Type B pancreatic cell (in vitro differentiated cells): ENCODE results near the gene FBXO21. TPM values are rescaled to one million over a fixed set of nuclear protein-coding genes. Genes with fewer than 3 reads are reported as not detected.

Experiments used
- DNase-seq: peaks from one replicate; pipeline ENCODE4 v3.0.0; 2021; ENCODE audit warnings: mixed read lengths; ENCODE audit not compliant: unreplicated experiment; ENCODE audit errors: extremely low spot score
- H3K27ac Mint-ChIP-seq: 2 replicates; pipeline ENCODE4 v1.8.0; 2021; ENCODE audit warnings: mild to moderate bottlenecking, mixed read lengths
- H3K27me3 Mint-ChIP-seq: 2 replicates; pipeline ENCODE4 v1.8.0; 2021; ENCODE audit warnings: mixed read lengths
- H3K36me3 Mint-ChIP-seq: 2 replicates; pipeline ENCODE4 v1.8.0; 2021; ENCODE audit warnings: mixed read lengths
- H3K4me1 Mint-ChIP-seq: one replicate; pipeline ENCODE4 v1.8.0; 2021; ENCODE audit warnings: mixed read lengths; ENCODE audit not compliant: unreplicated experiment
- H3K4me3 Mint-ChIP-seq: 2 replicates; pipeline ENCODE4 v1.8.0; 2021; ENCODE audit warnings: mild to moderate bottlenecking, mixed read lengths
- H3K9me3 Mint-ChIP-seq: 2 replicates; pipeline ENCODE4 v1.8.0; 2021; ENCODE audit warnings: mixed read lengths
- total RNA-seq: library from RNA; stranded (reverse); gene quantifications from 2 replicates; pipeline ENCODE4 v1.2.1, GENCODE V29; 2021; ENCODE audit warnings: low replicate concordance
- TF ChIP-seq, protein P1 (sequence below): fragments of 200-600 bp; sonication (generic); conservative IDR thresholded peaks from 2 replicates; pipeline ENCODE4 v1.5.0; 2021; ENCODE audit warnings: antibody characterized with exemption, mild to moderate bottlenecking

Gene FBXO21
- total RNA-seq, 1 donor from 2014 or later = 53.3 TPM

DNA sequence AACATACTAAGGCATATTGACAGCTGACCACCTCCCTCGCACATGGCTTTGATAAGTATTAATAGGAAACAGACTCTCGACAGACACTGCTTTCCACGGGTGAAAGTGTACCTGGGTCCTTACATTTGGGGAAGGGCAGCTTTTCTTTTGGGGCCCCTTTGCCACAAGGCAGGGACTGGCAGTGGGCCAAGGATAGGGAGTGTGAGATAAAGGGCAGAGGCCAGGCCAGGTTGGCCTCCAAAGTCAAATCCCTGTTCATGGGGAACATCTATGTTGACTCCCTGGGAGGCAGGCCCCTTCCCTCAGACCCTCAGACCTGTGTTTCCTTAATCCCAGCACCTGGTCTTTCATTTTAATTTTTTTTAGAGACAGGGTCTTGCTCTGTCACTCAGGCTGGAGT lies 19.4 kb upstream of the FBXO21 start:
- no peak for DNase-seq
- peaks cover 6% of the 10 kb centered on the region for H3K4me1 Mint-ChIP-seq
- peaks cover 42% of the 10 kb centered on the region for H3K27me3 Mint-ChIP-seq
- no peaks in the 10 kb centered on the region for H3K36me3 Mint-ChIP-seq
- no peak overlapping the region for H3K27ac Mint-ChIP-seq
- no peaks in the 10 kb centered on the region for H3K9me3 Mint-ChIP-seq
- H3K4me3 Mint-ChIP-seq = no peak overlapping the region
- TF ChIP-seq, protein P1, sequence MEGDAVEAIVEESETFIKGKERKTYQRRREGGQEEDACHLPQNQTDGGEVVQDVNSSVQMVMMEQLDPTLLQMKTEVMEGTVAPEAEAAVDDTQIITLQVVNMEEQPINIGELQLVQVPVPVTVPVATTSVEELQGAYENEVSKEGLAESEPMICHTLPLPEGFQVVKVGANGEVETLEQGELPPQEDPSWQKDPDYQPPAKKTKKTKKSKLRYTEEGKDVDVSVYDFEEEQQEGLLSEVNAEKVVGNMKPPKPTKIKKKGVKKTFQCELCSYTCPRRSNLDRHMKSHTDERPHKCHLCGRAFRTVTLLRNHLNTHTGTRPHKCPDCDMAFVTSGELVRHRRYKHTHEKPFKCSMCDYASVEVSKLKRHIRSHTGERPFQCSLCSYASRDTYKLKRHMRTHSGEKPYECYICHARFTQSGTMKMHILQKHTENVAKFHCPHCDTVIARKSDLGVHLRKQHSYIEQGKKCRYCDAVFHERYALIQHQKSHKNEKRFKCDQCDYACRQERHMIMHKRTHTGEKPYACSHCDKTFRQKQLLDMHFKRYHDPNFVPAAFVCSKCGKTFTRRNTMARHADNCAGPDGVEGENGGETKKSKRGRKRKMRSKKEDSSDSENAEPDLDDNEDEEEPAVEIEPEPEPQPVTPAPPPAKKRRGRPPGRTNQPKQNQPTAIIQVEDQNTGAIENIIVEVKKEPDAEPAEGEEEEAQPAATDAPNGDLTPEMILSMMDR = no peak

DNA sequence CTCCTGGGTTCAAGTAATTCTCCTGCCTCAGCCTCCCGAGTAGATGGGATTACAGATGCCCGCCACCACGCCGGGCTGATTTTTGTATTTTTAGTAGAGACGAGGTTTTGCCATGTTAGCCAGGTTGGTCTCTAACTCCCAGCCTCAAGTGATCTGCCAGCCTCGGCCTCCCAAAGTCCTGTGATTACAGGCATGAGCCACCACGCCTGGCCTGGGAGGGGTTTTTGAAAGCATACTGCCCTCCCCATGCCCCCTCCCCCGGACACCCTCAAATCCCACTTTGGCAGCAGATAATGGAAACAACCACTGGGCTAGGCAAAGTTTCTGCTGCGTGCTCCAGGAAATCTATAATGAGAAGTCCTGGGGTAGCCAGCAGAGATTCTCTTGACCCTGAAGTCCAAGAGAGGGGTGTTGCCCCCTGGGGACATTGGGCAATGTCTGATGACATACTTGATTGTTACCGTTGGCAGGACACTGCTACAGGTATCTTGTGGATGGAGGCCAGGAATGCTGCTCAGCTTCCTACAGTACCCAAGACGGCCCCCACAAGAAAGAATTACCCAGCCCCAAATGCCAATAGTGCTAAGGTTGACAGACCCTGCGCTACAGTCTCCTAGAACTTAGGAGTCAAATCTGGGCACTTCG lies 18.7 kb upstream of the FBXO21 start:
- H3K4me1 Mint-ChIP-seq = peaks cover 6% of the 10 kb centered on the region
- H3K4me3 Mint-ChIP-seq = no peak overlapping the region
- no peak overlapping the region for H3K27ac Mint-ChIP-seq
- H3K9me3 Mint-ChIP-seq = no peaks in the 10 kb centered on the region
- TF ChIP-seq, protein P1 = no peak
- no peak for DNase-seq
- H3K27me3 Mint-ChIP-seq = peaks cover 35% of the 10 kb centered on the region
- H3K36me3 Mint-ChIP-seq = no peaks in the 10 kb centered on the region

DNA sequence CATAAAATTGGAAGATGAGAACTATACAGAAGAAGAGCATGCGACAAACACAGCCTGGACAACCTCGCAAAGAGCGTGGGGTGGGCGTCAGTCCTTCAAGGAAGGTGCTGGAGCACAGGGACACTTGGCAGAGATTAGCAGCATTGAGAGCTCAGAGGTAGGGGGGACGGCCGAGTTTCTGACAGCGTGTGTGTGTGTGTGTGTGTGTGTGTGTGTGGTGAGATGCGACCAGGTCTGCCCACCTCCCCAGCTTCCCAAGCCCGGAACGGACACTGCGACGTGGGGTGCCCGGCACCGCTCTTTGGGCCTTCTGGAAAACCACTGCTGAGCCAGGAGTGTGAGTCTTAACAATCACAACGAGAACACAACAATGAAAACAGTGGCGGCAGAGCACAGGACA lies 17.9 kb upstream of the FBXO21 start:
- no peak overlapping the region for H3K27ac Mint-ChIP-seq
- H3K4me1 Mint-ChIP-seq = peaks cover 6% of the 10 kb centered on the region
- peaks cover 30% of the 10 kb centered on the region for H3K27me3 Mint-ChIP-seq

DNA sequence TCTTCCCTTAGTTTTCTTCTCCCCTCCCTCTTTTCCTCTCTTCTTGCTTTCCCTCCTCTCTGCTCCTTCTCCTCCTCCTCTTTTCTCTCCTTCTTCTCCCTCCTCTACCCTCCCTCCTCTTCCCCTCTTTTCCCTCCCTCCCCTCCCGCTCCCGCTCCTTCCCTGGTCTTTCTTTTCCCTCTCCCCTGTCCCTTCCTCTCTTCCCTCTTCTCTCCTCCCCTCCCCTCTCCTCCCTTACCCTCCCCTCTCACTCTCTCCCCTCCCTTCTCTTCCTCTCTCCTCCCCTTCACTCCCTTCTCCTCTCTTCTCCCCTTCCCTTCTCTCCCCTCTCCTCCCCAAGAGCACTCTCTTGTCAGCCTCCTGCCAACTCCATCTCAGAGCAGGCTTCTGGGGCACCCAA lies 17.4 kb upstream of the FBXO21 start:
- DNase-seq = no peak
- H3K4me1 Mint-ChIP-seq = peaks cover 2% of the 10 kb centered on the region
- H3K27me3 Mint-ChIP-seq = peaks cover 25% of the 10 kb centered on the region
- TF ChIP-seq, protein P1 = no peak
- H3K4me3 Mint-ChIP-seq = no peak overlapping the region
- H3K36me3 Mint-ChIP-seq = no peaks in the 10 kb centered on the region
- no peak overlapping the region for H3K27ac Mint-ChIP-seq
- H3K9me3 Mint-ChIP-seq = no peaks in the 10 kb centered on the region

More for the DNA sequence above, 17.9 kb upstream of the FBXO21 start:
- DNase-seq = no peak
- TF ChIP-seq, protein P1 = no peak
- Mint-ChIP-seq H3K4me3 (no peak overlapping the region), H3K36me3 (no peaks in the 10 kb centered on the region), H3K9me3 (no peaks in the 10 kb centered on the region)

DNA sequence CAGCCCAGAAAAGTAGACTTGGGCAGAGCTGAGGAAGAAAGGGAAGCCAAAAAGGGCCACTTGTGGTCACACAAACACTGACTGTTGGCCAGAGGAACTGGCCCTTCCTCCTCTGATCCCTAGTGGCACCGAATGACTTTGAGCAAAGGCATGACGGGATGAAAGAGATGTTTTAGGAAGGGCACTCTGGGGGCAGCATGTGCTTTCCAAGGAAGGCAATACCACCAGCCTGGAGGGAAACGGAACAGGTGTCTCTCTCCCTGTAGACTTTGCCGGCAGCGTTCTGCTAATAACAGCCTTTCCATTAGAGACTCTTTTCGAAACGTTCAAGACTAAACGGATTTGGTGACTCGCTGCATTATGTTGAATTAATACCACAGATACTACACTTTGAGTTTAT lies 12.3 kb upstream of the FBXO21 start:
- TF ChIP-seq, protein P1 = no peak

More for the DNA sequence above, 12.3 kb upstream of the FBXO21 start:
- Mint-ChIP-seq H3K27me3 (peaks cover 12% of the 10 kb centered on the region), H3K36me3 (no peaks in the 10 kb centered on the region), H3K27ac (no peak overlapping the region), H3K4me1 (no peaks in the 10 kb centered on the region), H3K4me3 (no peak overlapping the region), H3K9me3 (no peaks in the 10 kb centered on the region)
- DNase-seq = no peak
